Peyer's patch (tissue), 4 donors: ENCODE results near the gene TRIM63. TPM values are rescaled to one million over a fixed set of nuclear protein-coding genes. Genes with fewer than 3 reads are reported as not detected.
"Not testable (repeated sequence)": the region's sequence is repeated elsewhere in the genome, so short reads cannot be mapped to it uniquely, and the experiment has no call there.

Experiments
- DNase-seq, 3 donors: peaks; one replicate each; pipeline ENCODE4 v3.0.0-alpha.2; 2017 to 2019
- H3K27ac ChIP-seq, 4 donors: fragments of 200-600 bp; sonication (generic); one replicate each; pipeline ENCODE4 v1.5.1; 2016 to 2019
- H3K27me3 ChIP-seq, 2 donors: fragments of 200-600 bp; sonication (generic); one replicate each; pipeline ENCODE4 v1.5.1; 2019
- H3K36me3 ChIP-seq, 3 donors: fragments of 200-600 bp; sonication (generic); one replicate each; pipeline ENCODE4 v1.5.1; 2016 to 2019
- H3K4me1 ChIP-seq, 4 donors: fragments of 200-600 bp; sonication (generic); one replicate each; pipeline ENCODE4 v1.5.1; 2016 to 2019
- H3K4me3 ChIP-seq, 4 donors: fragments of 200-600 bp; sonication (generic); 1 replicate in 3 of 4; 2 replicates in 1 of 4; pipeline ENCODE4 v1.5.1; 2016 to 2019; ENCODE audit warnings: mild to moderate bottlenecking in 1 of 4
- H3K9me3 ChIP-seq, 4 donors: fragments of 200-600 bp; sonication (generic); one replicate each; pipeline ENCODE4 v1.5.1; 2016 to 2019; ENCODE audit warnings: mild to moderate bottlenecking in 1 of 4
- CTCF ChIP-seq, 6 experiments: fragments of 450-650 bp in 4 of 6; fragments of 200-600 bp in 2 of 6; sonication (generic) in 1 of 6; IDR thresholded peaks; one replicate each; pipeline ENCODE4 v1.5.1; 2017 to 2019; ENCODE audit warnings: antibody characterized with exemption in 6 of 6, mild to moderate bottlenecking in 3 of 6, moderate library complexity in 1 of 6
- POLR2A ChIP-seq, 2 donors: fragments of 450-650 bp; IDR thresholded peaks; one replicate each; pipeline ENCODE4 v1.5.1; 2017; ENCODE audit warnings: antibody characterized with exemption in 2 of 2, mild to moderate bottlenecking in 2 of 2, moderate library complexity in 2 of 2
- total RNA-seq, 4 donors: library from RNA; depleted of rRNA; stranded (reverse); fragments of >200 nt; gene quantifications; one replicate each; pipeline ENCODE4 v1.1.0, GENCODE V29; 2016

Gene TRIM63
- total RNA-seq, 4 donors from 2014 or later, result 0.53 to 0.95 TPM; not detected in 2

DNA sequence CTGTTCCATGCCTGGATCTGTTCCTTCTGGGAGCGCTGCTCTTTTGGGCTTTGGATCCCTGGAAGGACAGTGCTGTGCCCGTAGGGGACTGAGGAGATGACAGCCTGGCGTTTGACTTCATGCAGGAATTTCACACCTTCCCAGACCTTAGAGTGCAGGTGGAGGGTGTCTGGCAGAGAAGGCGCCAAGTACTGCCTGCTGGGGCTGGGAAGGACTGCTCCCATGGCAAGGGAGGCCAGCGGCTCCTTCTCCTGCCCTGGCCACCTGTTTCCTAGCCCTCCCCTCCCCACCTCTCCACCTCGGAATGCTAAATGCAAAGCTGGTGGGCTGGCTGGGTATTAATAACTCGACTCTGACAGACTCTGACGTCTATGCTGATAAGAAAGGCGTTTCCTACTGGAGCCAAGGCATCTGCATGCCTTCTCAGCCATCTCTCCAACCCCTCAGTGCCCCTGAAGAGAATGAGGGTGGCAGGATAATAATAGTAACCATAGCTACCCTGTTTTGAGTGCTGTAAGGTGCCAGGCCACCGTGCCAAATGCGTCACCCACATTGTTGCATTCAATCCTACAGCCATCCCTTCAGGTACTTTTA lies 26.7 kb upstream of the TRIM63 start:
- no peaks in the 10 kb centered on the region for H3K27me3 ChIP-seq
- H3K36me3 ChIP-seq, result no peaks in the 10 kb centered on the region
- H3K9me3 ChIP-seq, result no peaks in the 10 kb centered on the region
- DNase-seq, result no peak
- no peaks in the 10 kb centered on the region for H3K4me1 ChIP-seq
- TF ChIP-seq CTCF (IDR thresholded peaks at IDR 0.05), result no peak
- no peak for TF ChIP-seq POLR2A (IDR thresholded peaks at IDR 0.05)
- no peak overlapping the region for H3K4me3 ChIP-seq
- no peak overlapping the region for H3K27ac ChIP-seq

- H3K9me3 ChIP-seq, H3K27ac ChIP-seq, H3K4me3 ChIP-seq, H3K36me3 ChIP-seq, DNase-seq, H3K4me1 ChIP-seq, H3K27me3 ChIP-seq: not testable (repeated sequence)
Measured at GRCh38 chr1:26093569-26093968, 26.1 kb upstream of the TRIM63 start.

- TF ChIP-seq POLR2A (IDR thresholded peaks at IDR 0.05) (no peak), CTCF (IDR thresholded peaks at IDR 0.05) (no peak)
- no peak for DNase-seq
- H3K36me3 ChIP-seq, result no peaks in the 10 kb centered on the region
- H3K9me3 ChIP-seq, result no peaks in the 10 kb centered on the region
- H3K27ac ChIP-seq, result no peak overlapping the region
- no peaks in the 10 kb centered on the region for H3K27me3 ChIP-seq
- H3K4me1 ChIP-seq, result no peaks in the 10 kb centered on the region
- H3K4me3 ChIP-seq, result no peak overlapping the region
Measured at GRCh38 chr1:26092422-26092821, 25.0 kb upstream of the TRIM63 start.

- H3K27ac ChIP-seq, result no peak overlapping the region
- TF ChIP-seq CTCF (IDR thresholded peaks at IDR 0.05) (no peak), POLR2A (IDR thresholded peaks at IDR 0.05) (no peak)
Measured at GRCh38 chr1:26090893-26091292, 23.5 kb upstream of the TRIM63 start.

DNA sequence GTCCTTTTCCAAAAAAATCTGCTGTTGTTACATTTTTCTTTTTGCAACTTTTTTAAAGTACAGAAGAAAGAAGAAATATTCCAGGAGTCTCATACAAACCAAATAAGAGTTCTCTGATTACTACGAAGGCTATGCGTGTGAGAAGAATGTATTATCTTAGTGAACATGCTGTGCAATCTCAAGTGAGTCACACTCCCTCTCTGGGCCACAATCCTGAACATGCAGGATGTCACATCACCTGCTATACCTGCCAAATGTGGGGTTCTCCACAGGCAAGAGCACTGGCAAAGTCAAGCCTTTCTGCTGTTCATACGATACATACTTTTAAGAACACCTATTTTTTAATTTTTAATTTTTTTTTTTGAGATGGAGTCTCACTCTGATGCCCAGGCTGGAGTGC lies 21.7 kb upstream of the TRIM63 start:
- Histone ChIP-seq H3K9me3 (no peaks in the 10 kb centered on the region), H3K27me3 (no peaks in the 10 kb centered on the region), H3K4me3 (no peak overlapping the region), H3K4me1 (no peaks in the 10 kb centered on the region), H3K27ac (no peak overlapping the region), H3K36me3 (no peaks in the 10 kb centered on the region)
- no peak for TF ChIP-seq POLR2A (IDR thresholded peaks at IDR 0.05)
- no peak for TF ChIP-seq CTCF (IDR thresholded peaks at IDR 0.05)
- DNase-seq, result no peak

More at GRCh38 chr1:26090893-26091292, 23.5 kb upstream of the TRIM63 start:
- no peak for DNase-seq
- H3K27me3 ChIP-seq, result no peaks in the 10 kb centered on the region
- no peaks in the 10 kb centered on the region for H3K4me1 ChIP-seq
- H3K9me3 ChIP-seq, result no peaks in the 10 kb centered on the region
- no peaks in the 10 kb centered on the region for H3K36me3 ChIP-seq
- no peak overlapping the region for H3K4me3 ChIP-seq

DNA sequence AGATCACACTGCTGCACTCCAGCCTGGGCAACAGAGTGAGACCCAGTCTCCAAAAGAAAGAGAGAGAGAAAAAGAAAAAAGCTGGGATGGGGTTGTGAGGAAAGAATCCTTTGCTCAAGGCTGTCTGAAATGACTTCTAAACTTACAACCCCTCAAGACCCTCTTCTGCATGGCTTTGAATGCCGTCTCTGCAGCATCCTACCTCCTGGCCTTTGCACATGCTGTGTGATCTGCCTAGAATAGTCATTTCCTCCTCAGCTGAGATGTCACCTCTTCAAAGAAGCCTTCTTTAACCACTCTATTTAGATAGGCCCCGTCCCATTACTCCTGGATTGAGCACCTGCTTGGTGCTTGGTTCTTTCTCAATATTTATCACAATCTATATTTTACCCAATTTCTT lies 17.4 kb upstream of the TRIM63 start:
- Histone ChIP-seq H3K9me3 (no peaks in the 10 kb centered on the region), H3K27ac (no peak overlapping the region), H3K36me3 (no peaks in the 10 kb centered on the region), H3K4me3 (no peak overlapping the region), H3K4me1 (no peaks in the 10 kb centered on the region), H3K27me3 (no peaks in the 10 kb centered on the region)
- no peak for DNase-seq
- TF ChIP-seq CTCF (IDR thresholded peaks at IDR 0.05) (no peak), POLR2A (IDR thresholded peaks at IDR 0.05) (no peak)
